HCT116 (cell line): ENCODE results near the gene EML1. TPM values are rescaled to one million over a fixed set of nuclear protein-coding genes. Genes with fewer than 3 reads are reported as not detected.

Source experiments
- ATAC-seq: fragments of 200-7000 bp; cut with Tn5 transposase; 2 replicates; pipeline ENCODE4 v1.9.1; 2020; ENCODE audit warnings: mild to moderate bottlenecking, moderate library complexity
- BruUV-seq: library from RNA; stranded (reverse); fragments of 400-500 nt; replicated peaks from 2 replicates; lab custom pipeline; 2021; lab: Mats Ljungman, UMichigan
- CTCF ChIA-PET: fragments of 300-600 bp; sonication (Branson Sonifier 250); formaldehyde crosslinking; loops from one replicate; lab custom pipeline; 2021; ENCODE audit warnings: antibody characterized with exemption; lab: Charles Lee
- POLR2A ChIA-PET: fragments of 300-600, 350-600 bp; sonication (Branson Sonifier 250); formaldehyde crosslinking; loops from one replicate; lab custom pipeline; 2021; ENCODE audit warnings: antibody characterized with exemption; lab: Charles Lee
- RAD21 ChIA-PET, 2 experiments: fragments of 300-600 bp; sonication (Branson Sonifier 250); formaldehyde crosslinking; loops; one replicate each; lab custom pipeline; 2023; ENCODE audit warnings: low total read pairs in 2 of 2; ENCODE audit not compliant: uncharacterized antibody in 2 of 2, unreplicated experiment in 2 of 2, low non-redundant PET in 1 of 2; lab: Charles Lee
- DNase-seq: peaks from one replicate; pipeline ENCODE4 v3.0.0-alpha.2; 2010; ENCODE audit warnings: low read depth, low spot score
- H2AFZ ChIP-seq: fragments of 200-600 bp; shearing (Covaris generic), sonication (generic); 2 replicates; pipeline ENCODE4 v1.6.1; 2017; ENCODE audit warnings: low read depth, mixed run types, mixed read lengths, antibody characterized with exemption, low read length; ENCODE audit not compliant: poor library complexity, severe bottlenecking
- H3K27ac ChIP-seq: 2 replicates; pipeline ENCODE4 v1.5.1; 2012; ENCODE audit warnings: low read depth, low read length
- H3K27me3 ChIP-seq: fragments of 200-600 bp; sonication (generic); 2 replicates; pipeline ENCODE4 v1.6.1; 2016; ENCODE audit warnings: mixed run types, low read length, mixed read lengths; ENCODE audit not compliant: insufficient read depth
- H3K36me3 ChIP-seq, 2 experiments: fragments of 200-500 bp in 1 of 2; fragments of 200-600 bp in 1 of 2; sonication (Bioruptor generic) in 1 of 2; sonication (generic) in 1 of 2; 2 replicates each; pipeline versions ENCODE4 v1.5.1 to v1.6.1; 2014 to 2016; ENCODE audit warnings: low read length in 2 of 2, inconsistent platforms in 1 of 2, mixed read lengths in 1 of 2, mixed run types in 1 of 2; ENCODE audit not compliant: insufficient read depth in 2 of 2, control insufficient read depth in 1 of 2
- H3K4me1 ChIP-seq, 2 experiments: fragments of 200-600 bp in 1 of 2; sonication (generic) in 1 of 2; 2 replicates each; pipeline versions ENCODE4 v1.5.1 to v1.6.1; 2012 to 2017; ENCODE audit warnings: low read length in 2 of 2, inconsistent platforms in 1 of 2, mild to moderate bottlenecking in 1 of 2, mixed read lengths in 1 of 2, mixed run types in 1 of 2, moderate library complexity in 1 of 2; ENCODE audit not compliant: insufficient read depth in 2 of 2, control insufficient read depth in 1 of 2
- H3K4me2 ChIP-seq: fragments of 200-600 bp; sonication (generic); 2 replicates; pipeline ENCODE4 v1.6.1; 2017; ENCODE audit warnings: mixed run types, low read length, mixed read lengths
- H3K4me3 ChIP-seq, 2 experiments: fragments of 200-600 bp in 1 of 2; sonication (generic) in 1 of 2; replicated peaks in 1 of 2; 2 replicates each; pipeline ENCODE4 v1.5.1; 2011 to 2016; ENCODE audit warnings: low read length in 2 of 2, control low read depth in 1 of 2, low read depth in 1 of 2, mild to moderate bottlenecking in 1 of 2, mixed read lengths in 1 of 2, mixed run types in 1 of 2
- H3K79me2 ChIP-seq: fragments of 200-600 bp; sonication (generic); 2 replicates; pipeline ENCODE4 v1.6.1; 2017; ENCODE audit warnings: mild to moderate bottlenecking, mixed run types, low read length, moderate library complexity, mixed read lengths; ENCODE audit not compliant: insufficient read depth
- H3K9ac ChIP-seq: fragments of 200-600 bp; sonication (generic); 2 replicates; pipeline ENCODE4 v1.6.1; 2016; ENCODE audit warnings: low read length, mixed read lengths
- H3K9me2 ChIP-seq: fragments of 200-600 bp; sonication (generic), shearing (Covaris generic); 2 replicates; pipeline ENCODE4 v1.6.1; 2017; ENCODE audit warnings: mixed run types, mild to moderate bottlenecking, moderate library complexity; ENCODE audit not compliant: insufficient read depth
- H3K9me3 ChIP-seq, 2 experiments: fragments of 200-500 bp in 1 of 2; fragments of 200-600 bp in 1 of 2; sonication (Bioruptor generic) in 1 of 2; sonication (generic) in 1 of 2; 2 replicates each; pipeline ENCODE4 v1.6.1; 2014 to 2017; ENCODE audit warnings: low read length in 2 of 2, mixed read lengths in 2 of 2, inconsistent platforms in 1 of 2, low read depth in 1 of 2, mild to moderate bottlenecking in 1 of 2, mixed run types in 1 of 2, moderate library complexity in 1 of 2; ENCODE audit not compliant: control insufficient read depth in 1 of 2, insufficient read depth in 1 of 2
- H4K20me1 ChIP-seq: fragments of 200-600 bp; sonication (generic), shearing (Covaris generic); 2 replicates; pipeline ENCODE4 v1.6.1; 2017; ENCODE audit warnings: mixed run types, mild to moderate bottlenecking, moderate library complexity; ENCODE audit not compliant: insufficient read depth
- CTCF ChIP-seq, 3 experiments: fragments of 200-600 bp in 1 of 3; sonication (generic) in 1 of 3; IDR thresholded peaks in 2 of 3; conservative IDR thresholded peaks in 1 of 3; 2 replicates each; pipeline ENCODE4 v1.5.1; 2012 to 2017; ENCODE audit warnings: low read depth in 2 of 3, low read length in 2 of 3, antibody characterized with exemption in 1 of 3, borderline replicate concordance in 1 of 3, control low read depth in 1 of 3, mild to moderate bottlenecking in 1 of 3, mixed read lengths in 1 of 3, mixed run types in 1 of 3, moderate library complexity in 1 of 3; ENCODE audit not compliant: insufficient read depth in 1 of 3
- SP1 ChIP-seq: IDR thresholded peaks from 2 replicates; pipeline ENCODE4 v1.6.1; 2012; ENCODE audit warnings: low read depth
- ZBTB33 ChIP-seq: IDR thresholded peaks from 2 replicates; pipeline ENCODE4 v1.6.1; 2011; ENCODE audit warnings: mild to moderate bottlenecking, low read length, moderate library complexity; ENCODE audit not compliant: insufficient replicate concordance; ENCODE audit errors: extremely low read depth
- intact Hi-C: fragments of 100-400 bp; cut with micrococcal nuclease; formaldehyde crosslinking; loops from 2 replicates; pipeline ENCODE4 v1.10.0; 2022
- total RNA-seq: library from RNA; stranded (reverse); gene quantifications from one replicate; pipeline ENCODE4 v1.2.1, GENCODE V29; 2021; ENCODE audit not compliant: unreplicated experiment

EML1 gene
- total RNA-seq, 1 experiment from 2014 or later: 7.4 TPM

GRCh38 chr14:99749142-99749541, 44.1 kb upstream of the EML1 start:
- H4K20me1 ChIP-seq: no peaks in the 10 kb centered on the region
- BruUV-seq: no TSS peak
- intact Hi-C loops: no loop called here
- no peak overlapping the region for H3K27ac ChIP-seq
- peaks cover 12 to 26% of the 10 kb centered on the region in 2 experiments for H3K4me1 ChIP-seq
- no peak for TF ChIP-seq SP1
- no peak for TF ChIP-seq ZBTB33
- peak in 2 of 3 experiments; percentile 49 to 50; a peak in 4 of 6 replicates for TF ChIP-seq CTCF (IDR thresholded peaks at IDR 0.05 in 2 of 3, conservative IDR thresholded peaks at IDR 0.05 in 1 of 3; ENCODE audit: borderline replicate concordance in 1 of 3, insufficient read depth in 1 of 3, low read depth in 2 of 3, low read length in 2 of 3)
- TF ChIP-seq, all 23 proteins: peak for 1
- Histone ChIP-seq H3K36me3 (no peaks in the 10 kb centered on the region), H3K4me3 (no peak overlapping the region), H3K9me2 (no peaks in the 10 kb centered on the region), H3K9me3 (no peaks in the 10 kb centered on the region), H3K27me3 (no peaks in the 10 kb centered on the region), H2AFZ (no peak overlapping the region), H3K79me2 (no peaks in the 10 kb centered on the region), H3K9ac (no peak overlapping the region), H3K4me2 (no peak overlapping the region)
- DNase-seq (no peak), ATAC-seq (peak; percentile 66)
- ChIA-PET POLR2A (no interaction called here), CTCF (interaction anchor here (0.7 kb wide), 1 partner anchor 19 kb away, joined by 3 read pairs; no protein-coding TSS in a partner anchor), RAD21 (no interaction called here)
